Skeletal muscle satellite cell (primary cell): ENCODE measurements around the gene EPS8L1. TPM values are rescaled to one million over a fixed set of nuclear protein-coding genes. Genes with fewer than 3 reads are reported as not detected.

ENCODE experiments used
- H3K27me3 ChIP-seq: 2 replicates; pipeline ENCODE4 v1.7.0; 2013; ENCODE audit warnings: low read length; ENCODE audit not compliant: control insufficient read depth, insufficient read depth
- H3K36me3 ChIP-seq: 2 replicates; pipeline ENCODE4 v1.7.0; 2013; ENCODE audit warnings: mild to moderate bottlenecking, control low read depth, low read length; ENCODE audit not compliant: insufficient read depth
- H3K4me1 ChIP-seq: 2 replicates; pipeline ENCODE4 v1.7.0; 2013; ENCODE audit warnings: low read length; ENCODE audit not compliant: control insufficient read depth, insufficient read depth
- H3K4me2 ChIP-seq: 2 replicates; pipeline ENCODE4 v1.7.0; 2013; ENCODE audit warnings: mild to moderate bottlenecking, low read length
- H3K4me3 ChIP-seq: 2 replicates; pipeline ENCODE4 v1.7.0; 2013; ENCODE audit warnings: low read length
- H3K9ac ChIP-seq: 2 replicates; pipeline ENCODE4 v1.7.0; 2013; ENCODE audit warnings: mild to moderate bottlenecking, low read depth, low read length, moderate library complexity
- H3K9me3 ChIP-seq: replicated peaks from 2 replicates; pipeline ENCODE4 v1.7.0; 2013; ENCODE audit warnings: mild to moderate bottlenecking, control low read depth, low read length
- small RNA-seq: library from RNA; depleted of rRNA; stranded (forward); fragments of <200 nt; gene quantifications from one replicate; pipeline ENCODE3, GENCODE V24; 2012

The EPS8L1 gene

DNA sequence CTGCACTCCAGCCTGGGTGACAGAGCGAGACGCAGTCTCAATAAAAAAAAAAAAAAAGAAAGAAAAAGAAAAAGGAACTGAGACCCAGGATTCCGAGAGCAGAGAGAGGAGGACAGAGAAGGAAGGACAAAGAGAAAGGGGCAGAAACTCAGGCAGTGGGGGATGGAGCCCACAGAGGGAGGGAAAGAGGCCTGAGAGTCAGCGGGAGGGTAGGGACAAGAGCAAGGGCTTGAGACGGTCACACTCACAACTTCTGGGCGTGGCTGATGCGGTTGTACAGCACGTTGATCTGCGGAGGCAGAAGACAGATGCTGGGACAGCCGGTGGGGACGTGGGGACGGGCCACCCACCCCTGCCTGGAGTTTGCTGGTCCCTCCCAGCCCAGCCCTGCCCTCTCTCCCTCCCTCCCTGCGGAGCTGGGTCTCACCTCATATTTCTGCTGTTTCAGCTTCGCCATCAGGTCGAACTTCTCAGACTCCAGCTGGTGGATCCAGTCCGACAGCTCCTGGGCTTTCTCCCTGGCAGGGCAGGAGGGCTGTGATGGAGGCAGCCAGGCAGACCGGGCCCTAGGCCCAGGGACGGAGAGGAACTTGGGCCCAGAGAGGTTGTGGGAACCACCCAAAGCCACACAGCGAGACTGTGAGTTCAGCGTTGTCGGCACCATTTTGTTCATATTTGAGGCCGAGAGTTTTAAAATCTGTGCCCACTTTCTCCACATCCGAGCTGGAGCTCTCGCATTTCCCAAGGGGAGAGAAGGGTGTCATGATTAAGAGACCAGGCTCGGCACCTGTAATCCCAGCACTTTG lies 58.2 kb downstream of the EPS8L1 start:
- Histone ChIP-seq H3K27me3 (peaks cover 21% of the 10 kb centered on the region), H3K4me3 (no peak overlapping the region), H3K36me3 (no peaks in the 10 kb centered on the region), H3K9ac (no peak overlapping the region), H3K4me1 (no peaks in the 10 kb centered on the region), H3K9me3 (no peaks in the 10 kb centered on the region), H3K4me2 (no peak overlapping the region)

DNA sequence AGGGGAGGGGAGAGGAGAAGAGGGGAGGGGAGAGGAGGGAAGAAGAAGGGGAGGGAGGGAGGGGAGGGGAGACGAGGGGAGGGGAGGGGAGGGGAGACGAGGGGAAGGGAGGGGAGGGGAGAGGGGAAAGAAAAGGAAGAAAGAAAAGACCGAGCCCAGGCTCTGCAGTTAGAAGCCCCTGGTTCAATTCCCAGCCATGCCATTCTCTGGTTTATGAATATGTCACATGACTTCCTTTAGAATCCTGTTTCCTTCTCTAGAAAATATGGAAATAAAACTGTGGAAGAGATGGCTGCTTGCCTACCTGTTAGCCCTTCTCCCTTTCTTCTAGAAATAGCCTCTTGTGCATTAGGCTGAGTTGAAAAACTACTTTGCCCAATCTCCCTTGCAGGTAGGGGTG lies 59.1 kb downstream of the EPS8L1 start:
- H3K36me3 ChIP-seq = no peaks in the 10 kb centered on the region
- no peaks in the 10 kb centered on the region for H3K9me3 ChIP-seq
- peaks cover 16% of the 10 kb centered on the region for H3K27me3 ChIP-seq
- no peak overlapping the region for H3K4me3 ChIP-seq
- no peak overlapping the region for H3K4me2 ChIP-seq
- H3K9ac ChIP-seq = no peak overlapping the region
- no peaks in the 10 kb centered on the region for H3K4me1 ChIP-seq

DNA sequence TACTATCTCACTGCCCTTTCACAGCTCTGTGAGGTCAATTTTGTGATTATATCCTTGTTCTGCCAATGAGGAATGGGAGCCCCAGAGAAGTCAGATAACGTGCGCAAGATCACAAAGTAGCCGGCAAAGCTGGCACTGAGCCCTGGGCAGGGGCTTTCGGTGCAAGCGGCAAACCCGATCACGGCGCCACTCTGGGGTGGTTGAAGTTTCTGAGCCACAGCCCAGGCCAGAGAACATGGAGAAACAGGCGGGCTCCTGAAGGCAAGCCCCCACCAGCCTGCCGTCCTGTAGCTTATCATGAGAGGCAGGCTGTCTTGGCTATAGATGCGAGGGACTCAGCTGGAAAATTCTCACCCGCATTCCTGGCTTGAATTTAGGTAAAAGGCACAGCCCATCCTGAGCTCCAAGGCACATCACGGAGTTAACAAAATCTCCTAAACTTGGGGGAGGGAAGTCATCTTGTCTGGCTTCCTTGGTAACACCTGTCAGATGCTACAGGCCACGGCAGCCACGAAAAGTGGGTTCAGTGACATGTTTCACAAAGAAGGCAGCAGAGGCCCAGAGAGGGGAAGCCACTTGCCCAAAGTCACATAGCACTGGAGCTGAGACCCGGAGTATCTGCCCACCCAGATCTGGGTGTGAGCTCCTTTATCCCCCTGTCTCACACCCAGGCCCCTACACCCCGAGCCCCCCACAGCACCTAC lies 60.9 kb downstream of the EPS8L1 start:
- Histone ChIP-seq H3K4me1 (no peaks in the 10 kb centered on the region), H3K4me3 (no peak overlapping the region), H3K27me3 (peaks cover 3% of the 10 kb centered on the region), H3K9me3 (no peaks in the 10 kb centered on the region), H3K9ac (no peak overlapping the region), H3K4me2 (no peak overlapping the region), H3K36me3 (no peaks in the 10 kb centered on the region)

Small RNA genes within 50 kb of the gene (small RNA-seq; reads per million reads assigned to genes)
- not detected for gene MIR7975
